GM23338 (cell line): ENCODE data around the gene ALG10B. TPM values are rescaled to one million over a fixed set of nuclear protein-coding genes. Genes with fewer than 3 reads are reported as not detected.
"Not testable (repeated sequence)": the region's sequence is repeated elsewhere in the genome, so short reads cannot be mapped to it uniquely, and the experiment has no call there.

Experiments used
- ATAC-seq: fragments of 200-7000 bp; cut with Tn5 transposase; 3 replicates; pipeline ENCODE4 v1.9.1; 2020
- DNase-seq: peaks from one replicate; pipeline ENCODE4 v3.0.0-alpha.2; 2015; ENCODE audit warnings: low spot score
- H2AFZ ChIP-seq: fragments of 200-600 bp; sonication (generic); 2 replicates; pipeline ENCODE4 v1.8.0; 2016; ENCODE audit warnings: antibody characterized with exemption, mild to moderate bottlenecking, moderate library complexity
- H3F3A ChIP-seq: fragments of 200-600 bp; sonication (generic); replicated peaks from 2 replicates; pipeline ENCODE4 v1.8.0; 2017; ENCODE audit warnings: antibody characterized with exemption, mixed run types, low read depth
- H3K27ac ChIP-seq: fragments of 200-600 bp; sonication (generic); 2 replicates; pipeline ENCODE4 v1.6.1; 2016; ENCODE audit warnings: low read depth
- H3K27me3 ChIP-seq: fragments of 200-600 bp; sonication (generic); 2 replicates; pipeline ENCODE4 v1.8.0; 2016; ENCODE audit warnings: mild to moderate bottlenecking, mixed run types, moderate library complexity; ENCODE audit not compliant: insufficient read depth
- H3K36me3 ChIP-seq: fragments of 200-600 bp; sonication (generic); 2 replicates; pipeline ENCODE4 v1.8.0; 2016; ENCODE audit warnings: mild to moderate bottlenecking; ENCODE audit not compliant: insufficient read depth
- H3K4me1 ChIP-seq: fragments of 200-600 bp; sonication (generic); 2 replicates; pipeline ENCODE4 v1.8.0; 2016; ENCODE audit warnings: mild to moderate bottlenecking, moderate library complexity; ENCODE audit not compliant: insufficient read depth
- H3K4me2 ChIP-seq: fragments of 200-600 bp; sonication (generic); 2 replicates; pipeline ENCODE4 v1.7.1; 2017; ENCODE audit warnings: mixed run types
- H3K4me3 ChIP-seq: fragments of 200-600 bp; sonication (generic); 2 replicates; pipeline ENCODE4 v1.6.1; 2016; ENCODE audit warnings: mixed run types
- H3K79me2 ChIP-seq: fragments of 200-600 bp; sonication (generic); replicated peaks from 2 replicates; pipeline ENCODE4 v1.8.0; 2017; ENCODE audit warnings: mild to moderate bottlenecking; ENCODE audit not compliant: insufficient read depth
- H3K9me2 ChIP-seq: fragments of 200-600 bp; sonication (generic); 2 replicates; pipeline ENCODE4 v1.8.0; 2017; ENCODE audit not compliant: insufficient read depth
- H4K20me1 ChIP-seq: fragments of 200-600 bp; sonication (generic); replicated peaks from 2 replicates; pipeline ENCODE4 v1.8.0; 2017; ENCODE audit warnings: mild to moderate bottlenecking; ENCODE audit not compliant: insufficient read depth
- H3K27ac Mint-ChIP-seq: 2 replicates; pipeline ENCODE4 v1.8.0; 2020; ENCODE audit warnings: inconsistent platforms, mild to moderate bottlenecking, moderate library complexity, mixed read lengths
- H3K27me3 Mint-ChIP-seq: 3 replicates; pipeline ENCODE4 v1.8.0; 2022; ENCODE audit warnings: low read depth, mild to moderate bottlenecking, moderate library complexity, mixed read lengths, inconsistent platforms; ENCODE audit not compliant: insufficient read depth, poor library complexity
- H3K36me3 Mint-ChIP-seq: 3 replicates; pipeline ENCODE4 v1.8.0; 2021; ENCODE audit warnings: low read depth, mild to moderate bottlenecking, inconsistent platforms, moderate library complexity, mixed read lengths
- H3K4me1 Mint-ChIP-seq: 3 replicates; pipeline ENCODE4 v1.8.0; 2020; ENCODE audit warnings: mild to moderate bottlenecking, inconsistent platforms, mixed read lengths
- H3K4me3 Mint-ChIP-seq: 3 replicates; pipeline ENCODE4 v1.8.0; 2021; ENCODE audit warnings: moderate library complexity, mild to moderate bottlenecking, inconsistent platforms, mixed read lengths
- H3K9me3 Mint-ChIP-seq: 3 replicates; pipeline ENCODE4 v1.8.0; 2020; ENCODE audit warnings: moderate library complexity, mild to moderate bottlenecking, inconsistent platforms, mixed read lengths
- CREB1 ChIP-seq: fragments of 250-450 bp; sonication (Bioruptor Pico); IDR thresholded peaks from 2 replicates; pipeline ENCODE4 v1.5.0; 2020; ENCODE audit warnings: low read depth, mild to moderate bottlenecking, moderate library complexity
- CTCF ChIP-seq, 2 experiments: fragments of 200-600 bp in 1 of 2; sonication (generic) in 1 of 2; conservative IDR thresholded peaks; 2 replicates each; pipeline versions ENCODE4 v1.5.1 to v1.6.1; 2016 to 2017; ENCODE audit warnings: antibody characterized with exemption in 2 of 2, low read depth in 2 of 2, mild to moderate bottlenecking in 2 of 2, moderate library complexity in 1 of 2
- ETS1 ChIP-seq: IDR thresholded peaks from 2 replicates; pipeline ENCODE4 v1.6.1; 2016; ENCODE audit warnings: antibody characterized with exemption
- EZH2 ChIP-seq: fragments of 200-600 bp; sonication (generic); IDR thresholded peaks from one replicate; pipeline ENCODE4 v1.8.0; 2017; ENCODE audit warnings: antibody characterized with exemption, mild to moderate bottlenecking, low read depth; ENCODE audit not compliant: unreplicated experiment
- EZH2phosphoT487 ChIP-seq: fragments of 200-600 bp; sonication (generic); IDR thresholded peaks from one replicate; pipeline ENCODE4 v1.8.1; 2018; ENCODE audit warnings: antibody characterized with exemption; ENCODE audit not compliant: unreplicated experiment
- JUNB ChIP-seq: IDR thresholded peaks from one replicate; pipeline ENCODE4 v1.6.1; 2016; ENCODE audit warnings: antibody characterized with exemption; ENCODE audit not compliant: unreplicated experiment
- NANOG ChIP-seq: IDR thresholded peaks from 2 replicates; pipeline ENCODE4 v1.6.1; 2016; ENCODE audit warnings: antibody characterized with exemption, borderline replicate concordance
- POLR2AphosphoS5 ChIP-seq: IDR thresholded peaks from 2 replicates; pipeline ENCODE4 v1.6.1; 2016; ENCODE audit warnings: antibody characterized with exemption, low read depth
- STAT1 ChIP-seq: IDR thresholded peaks from one replicate; pipeline ENCODE4 v1.6.1; 2016; ENCODE audit warnings: antibody characterized with exemption; ENCODE audit not compliant: unreplicated experiment
- ZNF331 ChIP-seq: fragments of 250-450 bp; sonication (Bioruptor Pico); IDR thresholded peaks from 2 replicates; pipeline ENCODE4 v1.5.0; 2020; ENCODE audit warnings: low read depth, mild to moderate bottlenecking, moderate library complexity
- polyA plus RNA-seq: library from polyadenylated mRNA; unstranded; fragments of >200 nt; fragmentation: Nextera tagmentation; extraction: Ambion mirVana; gene quantifications from 2 replicates; pipeline ENCODE4 v1.2.1, GENCODE V29; 2016
- total RNA-seq: library from RNA; depleted of rRNA; stranded (reverse); fragments of >200 nt; shearing (Covaris generic); gene quantifications from 2 replicates; pipeline ENCODE4 v1.2.3, GENCODE V29; 2014

Gene ALG10B
- total and polyA plus RNA-seq, 2 experiments from 2014 or later, result 0.44 to 4.0 TPM

DNA sequence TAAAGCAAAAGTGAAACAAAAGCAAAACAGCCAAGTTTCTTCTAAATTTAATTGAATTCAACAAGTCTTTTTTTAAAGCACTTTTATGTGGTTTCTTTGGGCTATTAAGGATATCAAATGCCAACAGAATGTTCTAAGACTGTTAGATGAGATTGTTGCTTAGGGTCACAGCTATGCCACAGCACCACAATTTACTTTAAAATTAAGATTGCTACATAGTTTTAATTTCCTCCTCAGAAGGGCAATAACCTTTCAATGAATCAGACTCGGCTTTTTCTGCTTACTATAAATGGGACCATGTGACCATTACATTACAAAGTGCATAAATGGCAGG lies 34.6 kb downstream of the ALG10B start:
- not testable (repeated sequence) for H3K27ac ChIP-seq, H3K4me1 Mint-ChIP-seq, H3K27me3 Mint-ChIP-seq, H3K4me1 ChIP-seq, H3K27ac Mint-ChIP-seq, H3K4me3 ChIP-seq, H3K4me3 Mint-ChIP-seq, H3K9me2 ChIP-seq, H3K79me2 ChIP-seq, H3K4me2 ChIP-seq, H2AFZ ChIP-seq, H4K20me1 ChIP-seq, DNase-seq, ATAC-seq, H3F3A ChIP-seq, H3K36me3 ChIP-seq, H3K27me3 ChIP-seq
- peaks cover 14% of the 10 kb centered on the region; the same call in 2 of the 3 replicates for H3K36me3 Mint-ChIP-seq
- H3K9me3 Mint-ChIP-seq, result peaks cover 35% of the 10 kb centered on the region

DNA sequence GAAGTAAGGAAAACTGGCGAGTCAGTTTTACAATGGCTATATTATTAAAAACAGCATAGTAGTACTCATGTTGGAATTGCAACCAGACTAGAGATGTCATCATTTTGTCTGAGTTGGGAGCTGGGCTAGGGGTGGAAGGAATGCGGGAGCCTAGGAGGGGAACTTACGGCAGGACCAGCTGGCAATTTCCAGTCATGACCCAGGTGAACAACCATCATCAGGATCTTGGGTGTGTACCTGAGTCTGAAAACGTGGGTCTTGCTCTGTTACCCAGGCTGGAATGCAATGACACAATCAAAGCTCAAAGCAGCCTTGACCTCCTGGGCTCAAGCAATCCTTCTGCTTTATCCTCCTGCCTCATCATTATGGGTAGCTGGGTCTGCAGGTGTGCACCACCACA lies 50.9 kb downstream of the ALG10B start:
- H3K4me2 ChIP-seq, result no peak overlapping the region
- no peaks in the 10 kb centered on the region; the same call in 2 of the 3 replicates for H3K4me1 Mint-ChIP-seq
- no peaks in the 10 kb centered on the region for H3K27me3 ChIP-seq
- no peak overlapping the region for H3K4me3 ChIP-seq
- no peaks in the 10 kb centered on the region for H4K20me1 ChIP-seq
- H3K27me3 Mint-ChIP-seq, result no peaks in the 10 kb centered on the region
- H3K27ac ChIP-seq, result no peak overlapping the region
- no peaks in the 10 kb centered on the region for H3K79me2 ChIP-seq
- no peak overlapping the region for H3K27ac Mint-ChIP-seq
- H3K9me2 ChIP-seq, result peaks cover 5% of the 10 kb centered on the region; the same call in 1 of the 2 replicates
- H3K9me3 Mint-ChIP-seq, result peaks cover 22% of the 10 kb centered on the region
- TF ChIP-seq NANOG (no peak), ZNF331 (CRISPR knock-in tag) (no peak), EZH2phosphoT487 (no peak), JUNB (no peak), POLR2AphosphoS5 (no peak), CTCF (conservative IDR thresholded peaks at IDR 0.05; ENCODE audit: low read depth in 2 of 2) (no peak), EZH2 (no peak)
- H3K4me3 Mint-ChIP-seq, result no peak overlapping the region
- no peaks in the 10 kb centered on the region for H3K4me1 ChIP-seq
- DNase-seq (no peak), ATAC-seq (no peak)
- peaks cover 5% of the 10 kb centered on the region; the same call in 2 of the 3 replicates for H3K36me3 Mint-ChIP-seq
- no peak overlapping the region for H2AFZ ChIP-seq
- H3K36me3 ChIP-seq, result no peaks in the 10 kb centered on the region
- no peaks in the 10 kb centered on the region for H3F3A ChIP-seq

DNA sequence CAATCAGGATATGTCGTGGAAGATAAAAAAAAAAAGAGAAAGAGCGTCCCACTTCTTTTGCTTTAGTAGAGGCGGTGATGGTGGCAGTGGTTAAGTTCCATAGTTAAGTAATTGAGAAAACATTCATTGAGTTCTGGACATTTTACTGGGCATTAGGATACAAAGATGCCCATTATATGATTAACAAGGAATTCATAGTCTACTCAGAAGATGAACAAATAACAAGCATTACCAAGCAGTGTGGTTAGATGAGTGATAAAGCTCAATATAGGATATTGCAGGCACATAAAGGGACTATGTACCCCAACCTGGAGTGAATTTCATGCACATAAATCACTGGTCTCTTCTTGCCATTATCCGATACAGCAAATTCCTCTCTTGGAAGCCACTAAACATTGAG lies 53.7 kb downstream of the ALG10B start:
- no peaks in the 10 kb centered on the region for H3K9me2 ChIP-seq
- Mint-ChIP-seq H3K9me3 (peaks cover 4% of the 10 kb centered on the region; the same call in 1 of the 3 replicates), H3K4me1 (no peaks in the 10 kb centered on the region; the same call in 2 of the 3 replicates), H3K27me3 (no peaks in the 10 kb centered on the region), H3K4me3 (no peak overlapping the region), H3K36me3 (no peaks in the 10 kb centered on the region), H3K27ac (no peak overlapping the region)
- no peaks in the 10 kb centered on the region for H3K79me2 ChIP-seq
- no peak overlapping the region for H2AFZ ChIP-seq
- H3K36me3 ChIP-seq, result no peaks in the 10 kb centered on the region
- H3K4me1 ChIP-seq, result no peaks in the 10 kb centered on the region
- ATAC-seq (no peak), DNase-seq (no peak)
- H3K27ac ChIP-seq, result no peak overlapping the region
- no peak overlapping the region for H3K4me3 ChIP-seq
- H4K20me1 ChIP-seq, result no peaks in the 10 kb centered on the region
- H3F3A ChIP-seq, result no peaks in the 10 kb centered on the region
- no peak overlapping the region for H3K4me2 ChIP-seq
- H3K27me3 ChIP-seq, result no peaks in the 10 kb centered on the region
- TF ChIP-seq CTCF (conservative IDR thresholded peaks at IDR 0.05; ENCODE audit: low read depth in 2 of 2) (no peak), ZNF331 (CRISPR knock-in tag) (no peak), NANOG (no peak), JUNB (no peak), EZH2 (no peak), ETS1 (no peak), POLR2AphosphoS5 (no peak), STAT1 (no peak), CREB1 (CRISPR knock-in tag) (no peak)
